Astrocyte (in vitro differentiated cells and primary cell): ENCODE results near the gene USP34. TPM values are rescaled to one million over a fixed set of nuclear protein-coding genes. Genes with fewer than 3 reads are reported as not detected.

ENCODE experiments used
- DNase-seq: peaks from one replicate; pipeline ENCODE4 v3.0.0-alpha.2; 2010; ENCODE audit warnings: low read depth
- FAIRE-seq: peaks from 2 replicates; lab custom pipeline; 2011; peaks lifted over from hg19 to GRCh38; lab: Jason Lieb, UNC
- H2AFZ ChIP-seq: 2 replicates; pipeline ENCODE4 v1.6.0; 2012; ENCODE audit warnings: low read depth, low read length, inconsistent platforms
- H3K27ac ChIP-seq: 2 replicates; pipeline ENCODE4 v1.5.1; 2011; ENCODE audit warnings: low read depth, low read length, inconsistent platforms
- H3K27me3 ChIP-seq: 2 replicates; pipeline ENCODE4 v1.6.0; 2011; ENCODE audit warnings: low read length, inconsistent platforms; ENCODE audit not compliant: insufficient read depth
- H3K36me3 ChIP-seq: 2 replicates; pipeline ENCODE4 v1.5.1; 2011; ENCODE audit warnings: low read length, inconsistent platforms; ENCODE audit not compliant: insufficient read depth
- H3K4me1 ChIP-seq: 2 replicates; pipeline ENCODE4 v1.5.1; 2011; ENCODE audit warnings: low read length, inconsistent platforms; ENCODE audit not compliant: insufficient read depth
- H3K4me2 ChIP-seq: 2 replicates; pipeline ENCODE4 v1.6.0; 2012; ENCODE audit warnings: low read length, inconsistent platforms
- H3K4me3 ChIP-seq: 2 replicates; pipeline ENCODE4 v1.5.1; 2011; ENCODE audit warnings: low read depth, mild to moderate bottlenecking, low read length, inconsistent platforms; ENCODE audit not compliant: insufficient read depth
- H3K79me2 ChIP-seq: 2 replicates; pipeline ENCODE4 v1.6.0; 2012; ENCODE audit warnings: mild to moderate bottlenecking, low read length, inconsistent platforms; ENCODE audit not compliant: insufficient read depth
- H3K9ac ChIP-seq: 2 replicates; pipeline ENCODE4 v1.6.0; 2012; ENCODE audit warnings: mild to moderate bottlenecking, low read length, inconsistent platforms
- H3K9me3 ChIP-seq: 2 replicates; pipeline ENCODE4 v1.5.1; 2012; ENCODE audit warnings: low read depth, mild to moderate bottlenecking, low read length, inconsistent platforms; ENCODE audit not compliant: insufficient read depth
- H4K20me1 ChIP-seq: 2 replicates; pipeline ENCODE4 v1.6.0; 2012; ENCODE audit warnings: low read length, inconsistent platforms; ENCODE audit not compliant: insufficient read depth
- H3K27ac Mint-ChIP-seq: one replicate; pipeline ENCODE4 v1.8.0; 2021; ENCODE audit warnings: mild to moderate bottlenecking, mixed read lengths; ENCODE audit not compliant: unreplicated experiment
- H3K27me3 Mint-ChIP-seq: one replicate; pipeline ENCODE4 v1.8.0; 2021; ENCODE audit warnings: low read depth, mixed read lengths; ENCODE audit not compliant: unreplicated experiment
- H3K36me3 Mint-ChIP-seq: one replicate; pipeline ENCODE4 v1.8.0; 2021; ENCODE audit warnings: low read depth, mixed read lengths; ENCODE audit not compliant: unreplicated experiment
- H3K4me1 Mint-ChIP-seq: one replicate; pipeline ENCODE4 v1.8.0; 2021; ENCODE audit warnings: low read depth, mixed read lengths; ENCODE audit not compliant: unreplicated experiment
- H3K4me3 Mint-ChIP-seq: one replicate; pipeline ENCODE4 v1.8.0; 2021; ENCODE audit warnings: mild to moderate bottlenecking, moderate library complexity, mixed read lengths; ENCODE audit not compliant: unreplicated experiment
- H3K9me3 Mint-ChIP-seq: one replicate; pipeline ENCODE4 v1.8.0; 2021; ENCODE audit warnings: mild to moderate bottlenecking, mixed read lengths; ENCODE audit not compliant: unreplicated experiment
- EZH2 ChIP-seq: IDR thresholded peaks from 2 replicates; pipeline ENCODE4 v1.6.1; 2012; ENCODE audit warnings: mild to moderate bottlenecking, low read length, inconsistent platforms; ENCODE audit not compliant: insufficient read depth
- total RNA-seq: library from RNA; stranded (reverse); gene quantifications from 2 replicates; pipeline ENCODE4 v1.2.1, GENCODE V29; 2021
- TF ChIP-seq, protein P1 (sequence below): IDR thresholded peaks from 2 replicates; pipeline ENCODE4 v1.5.1; 2011; ENCODE audit warnings: low read depth, mild to moderate bottlenecking, inconsistent platforms, low read length, moderate library complexity; ENCODE audit not compliant: insufficient read depth

USP34 gene
- total RNA-seq, 1 donor from 2014 or later, result 99.9 TPM

GRCh38 chr2:61362873-61363272 is 108.0 kb downstream of the USP34 start:
- H3K79me2 ChIP-seq, result peaks cover 61% of the 10 kb centered on the region
- no peak for FAIRE-seq
- no peak for DNase-seq
- no peaks in the 10 kb centered on the region for H3K27me3 ChIP-seq
- no peak for TF ChIP-seq EZH2
- TF ChIP-seq, protein P1, sequence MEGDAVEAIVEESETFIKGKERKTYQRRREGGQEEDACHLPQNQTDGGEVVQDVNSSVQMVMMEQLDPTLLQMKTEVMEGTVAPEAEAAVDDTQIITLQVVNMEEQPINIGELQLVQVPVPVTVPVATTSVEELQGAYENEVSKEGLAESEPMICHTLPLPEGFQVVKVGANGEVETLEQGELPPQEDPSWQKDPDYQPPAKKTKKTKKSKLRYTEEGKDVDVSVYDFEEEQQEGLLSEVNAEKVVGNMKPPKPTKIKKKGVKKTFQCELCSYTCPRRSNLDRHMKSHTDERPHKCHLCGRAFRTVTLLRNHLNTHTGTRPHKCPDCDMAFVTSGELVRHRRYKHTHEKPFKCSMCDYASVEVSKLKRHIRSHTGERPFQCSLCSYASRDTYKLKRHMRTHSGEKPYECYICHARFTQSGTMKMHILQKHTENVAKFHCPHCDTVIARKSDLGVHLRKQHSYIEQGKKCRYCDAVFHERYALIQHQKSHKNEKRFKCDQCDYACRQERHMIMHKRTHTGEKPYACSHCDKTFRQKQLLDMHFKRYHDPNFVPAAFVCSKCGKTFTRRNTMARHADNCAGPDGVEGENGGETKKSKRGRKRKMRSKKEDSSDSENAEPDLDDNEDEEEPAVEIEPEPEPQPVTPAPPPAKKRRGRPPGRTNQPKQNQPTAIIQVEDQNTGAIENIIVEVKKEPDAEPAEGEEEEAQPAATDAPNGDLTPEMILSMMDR, result no peak
- Mint-ChIP-seq H3K27me3 (no peaks in the 10 kb centered on the region), H3K9me3 (no peaks in the 10 kb centered on the region), H3K36me3 (peaks cover 6% of the 10 kb centered on the region), H3K27ac (no peak overlapping the region), H3K4me1 (peaks cover 6% of the 10 kb centered on the region), H3K4me3 (no peak overlapping the region)
- peaks cover 34% of the 10 kb centered on the region for H4K20me1 ChIP-seq
- no peak overlapping the region for H3K9ac ChIP-seq
- no peak overlapping the region for H3K27ac ChIP-seq
- H2AFZ ChIP-seq, result no peak overlapping the region
- H3K9me3 ChIP-seq, result no peaks in the 10 kb centered on the region
- peaks cover 15% of the 10 kb centered on the region for H3K36me3 ChIP-seq
- H3K4me3 ChIP-seq, result no peak overlapping the region
- H3K4me1 ChIP-seq, result no peaks in the 10 kb centered on the region
- H3K4me2 ChIP-seq, result no peak overlapping the region

DNA sequence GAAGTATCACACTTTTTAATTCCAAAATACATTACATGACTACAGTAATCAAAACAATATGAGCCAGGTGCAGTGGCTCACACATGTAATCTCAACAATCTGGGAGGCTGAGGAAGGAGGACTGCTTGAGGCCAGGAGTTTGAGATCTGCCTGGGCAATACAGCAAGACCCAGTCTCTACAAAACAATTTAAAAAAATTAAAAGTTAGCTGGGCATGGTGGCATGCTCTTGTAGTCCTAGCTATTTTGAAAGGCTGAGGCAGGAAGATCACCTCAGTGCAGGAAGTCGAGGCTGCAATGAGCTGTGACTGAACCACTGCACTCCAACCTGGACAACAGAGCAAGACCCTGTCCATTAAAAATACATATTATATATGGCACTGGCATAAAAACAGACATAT is 109.8 kb downstream of the USP34 start:
- peaks cover 45% of the 10 kb centered on the region for H4K20me1 ChIP-seq
- no peaks in the 10 kb centered on the region for H3K27me3 Mint-ChIP-seq
- no peak overlapping the region for H2AFZ ChIP-seq
- DNase-seq, result no peak
- H3K9me3 Mint-ChIP-seq, result no peaks in the 10 kb centered on the region
- H3K27ac ChIP-seq, result no peak overlapping the region
- H3K27ac Mint-ChIP-seq, result no peak overlapping the region
- H3K4me1 Mint-ChIP-seq, result peaks cover 10% of the 10 kb centered on the region
- TF ChIP-seq, protein P1, result no peak
- TF ChIP-seq EZH2, result no peak
- H3K27me3 ChIP-seq, result no peaks in the 10 kb centered on the region
- FAIRE-seq, result no peak
- no peak overlapping the region for H3K4me3 ChIP-seq
- peaks cover 7% of the 10 kb centered on the region for H3K36me3 ChIP-seq
- peaks cover 72% of the 10 kb centered on the region for H3K79me2 ChIP-seq
- H3K9ac ChIP-seq, result no peak overlapping the region
- H3K36me3 Mint-ChIP-seq, result peaks cover 5% of the 10 kb centered on the region
- no peak overlapping the region for H3K4me3 Mint-ChIP-seq
- no peaks in the 10 kb centered on the region for H3K9me3 ChIP-seq
- no peaks in the 10 kb centered on the region for H3K4me1 ChIP-seq
- H3K4me2 ChIP-seq, result no peak overlapping the region

DNA sequence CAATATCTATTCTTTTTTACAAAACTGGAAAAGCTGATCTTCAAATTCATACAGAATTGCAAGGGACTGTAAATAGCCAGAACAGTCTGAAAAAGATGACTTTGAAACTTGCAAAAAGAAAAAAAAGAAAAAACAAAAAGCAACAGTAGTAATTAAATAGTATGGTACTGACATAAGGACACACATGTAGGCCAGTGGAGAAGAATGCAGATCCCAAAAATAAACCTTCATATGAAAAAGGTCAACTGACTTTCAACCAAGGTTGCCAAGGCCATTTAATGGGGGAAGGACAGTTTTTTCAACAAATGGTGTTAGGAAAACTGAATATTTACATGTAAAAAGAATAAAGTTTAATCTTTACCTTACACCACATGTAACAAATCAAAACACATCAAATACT is 111.8 kb downstream of the USP34 start:
- DNase-seq, result no peak
- Histone ChIP-seq H2AFZ (no peak overlapping the region), H3K36me3 (peaks cover 4% of the 10 kb centered on the region), H3K4me2 (no peak overlapping the region), H4K20me1 (peaks cover 48% of the 10 kb centered on the region), H3K4me1 (no peaks in the 10 kb centered on the region), H3K79me2 (peaks cover 89% of the 10 kb centered on the region), H3K9me3 (no peaks in the 10 kb centered on the region), H3K27me3 (no peaks in the 10 kb centered on the region), H3K4me3 (no peak overlapping the region), H3K9ac (no peak overlapping the region), H3K27ac (no peak overlapping the region)
- Mint-ChIP-seq H3K27me3 (no peaks in the 10 kb centered on the region), H3K9me3 (no peaks in the 10 kb centered on the region), H3K4me3 (no peak overlapping the region), H3K4me1 (peaks cover 13% of the 10 kb centered on the region), H3K27ac (no peak overlapping the region), H3K36me3 (peaks cover 7% of the 10 kb centered on the region)
- TF ChIP-seq, protein P1, result no peak
- no peak for TF ChIP-seq EZH2
- no peak for FAIRE-seq
